Adrenal gland (tissue), 12 donors: ENCODE results near the gene OR6C1. TPM values are rescaled to one million over a fixed set of nuclear protein-coding genes. Genes with fewer than 3 reads are reported as not detected.
"Not testable (repeated sequence)": the region's sequence is repeated elsewhere in the genome, so short reads cannot be mapped to it uniquely, and the experiment has no call there.

ENCODE experiments used
- DNase-seq, 7 donors: peaks; one replicate each; pipeline ENCODE4 v3.0.0-alpha.2; 2019 to 2020
- H3K27ac ChIP-seq, 5 donors: fragments of 200-600 bp; sonication (generic) in 4 of 5; 1 replicate in 3 of 5; 2 replicates in 2 of 5; pipeline versions ENCODE4 v1.5.1 to v1.8.0; 2016 to 2020; ENCODE audit warnings: mild to moderate bottlenecking in 1 of 5
- H3K27me3 ChIP-seq: fragments of 200-600 bp; 2 replicates; pipeline ENCODE4 v1.8.0; 2021
- H3K36me3 ChIP-seq, 2 donors: fragments of 200-600 bp; replicated peaks in 1 of 2; 1 replicate in 1 of 2; 2 replicates in 1 of 2; pipeline versions ENCODE4 v1.5.1 to v1.8.0; 2018 to 2022
- H3K4me1 ChIP-seq, 2 donors: fragments of 200-600 bp; replicated peaks in 1 of 2; 1 replicate in 1 of 2; 2 replicates in 1 of 2; pipeline versions ENCODE4 v1.5.1 to v1.8.0; 2018 to 2021
- H3K4me3 ChIP-seq, 4 donors: fragments of 200-600 bp; sonication (generic) in 3 of 4; one replicate each; pipeline ENCODE4 v1.5.1; 2016 to 2018
- H3K9me3 ChIP-seq, 3 donors: fragments of 200-600 bp; sonication (generic) in 1 of 3; replicated peaks in 1 of 3; 1 replicate in 2 of 3; 2 replicates in 1 of 3; pipeline versions ENCODE4 v1.5.1 to v1.8.0; 2016 to 2021
- POLR2A ChIP-seq, 2 donors: fragments of 450-650 bp; IDR thresholded peaks; one replicate each; pipeline ENCODE4 v1.6.1; 2017; ENCODE audit warnings: antibody characterized with exemption in 2 of 2, mild to moderate bottlenecking in 2 of 2, moderate library complexity in 1 of 2
- WGBS, 4 donors: extraction: QIAGEN DNeasy Blood & Tissue Kit in 2 of 4; methylation state at CpG; one replicate each; pipeline versions ENCODE4 v1.1.5 to v1.1.7; 2013 to 2017; 5-methylcytosine and 5-hydroxymethylcytosine counted together
- intact Hi-C, 2 donors: fragments of 100-400 bp; cut with DNase I; formaldehyde crosslinking; loops; one replicate each; pipeline versions ENCODE4 v1.14.1 to v1.15.0; 2022 to 2023
- polyA plus RNA-seq, 3 donors: library from polyadenylated mRNA; stranded (reverse); fragments of 200-250 nt in 2 of 3; fragments of 350-450 nt in 1 of 3; fragmentation: Illumina TruSeq in 1 of 3; extraction: RNeasy Lipid Tissue Mini Kit (QIAGEN cat#74804) in 1 of 3; gene quantifications; one replicate each; pipeline ENCODE4 v1.2.3, GENCODE V29; 2013 to 2014
- total RNA-seq, 9 donors: library from RNA; depleted of rRNA in 4 of 9; stranded (reverse); fragments of >200 nt in 4 of 9; fragments of 120-200 nt in 1 of 9; fragmentation: NEBNext Ultra II Directional in 1 of 9; extraction: Animal tissue kit (Norgen Biotek cat#: 25700) in 1 of 9; gene quantifications; one replicate each; pipeline versions ENCODE4 v1.1.0 to v1.2.4, GENCODE V29; 2013 to 2023
- TF ChIP-seq, protein P1 (sequence below), 6 experiments: fragments of 450-650 bp in 4 of 6; fragments of 200-600 bp in 2 of 6; sonication (generic) in 1 of 6; IDR thresholded peaks; 1 replicate in 5 of 6; 2 replicates in 1 of 6; pipeline versions ENCODE4 v1.5.1 to v1.8.0; 2016 to 2021; ENCODE audit warnings: antibody characterized with exemption in 6 of 6, mild to moderate bottlenecking in 2 of 6, moderate library complexity in 1 of 6
- donor health status: healthy with polysubstance abuse.
- donor health status: Bipolar disorder and iron deficiency.
- donor health status: DM: yes; HTN: yes; CAD: no.
- donor health status: DM: no; HTN: no; CAD: no.
- donor health status: DM: no; HTN: no; CAD: no.
- donor health status: DM: yes; HTN: yes; CAD: no.

The OR6C1 gene
- total and polyA plus RNA-seq, 12 donors: 0.11 TPM; not detected in 11

DNA sequence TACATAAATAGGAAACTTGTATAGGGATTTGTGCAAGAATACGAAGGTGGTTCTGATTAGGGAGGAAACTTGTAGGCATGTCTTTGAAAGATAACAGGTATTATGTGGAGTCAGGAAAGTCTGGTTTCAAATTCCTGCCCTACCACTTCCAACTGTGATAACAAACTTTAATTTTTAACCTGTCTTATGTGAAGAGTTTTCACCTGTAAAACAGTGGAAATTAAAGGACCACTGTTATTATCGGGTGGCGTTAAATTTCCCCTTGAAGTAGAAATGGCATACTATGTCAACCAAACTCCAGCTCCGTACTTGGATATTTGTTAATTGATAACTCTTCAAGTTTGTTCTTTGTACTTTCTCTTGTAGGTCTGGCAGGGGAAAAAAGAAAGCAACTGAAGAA lies 6.1 kb downstream of the OR6C1 start:
- H3K9me3 ChIP-seq: no peaks in the 10 kb centered on the region
- intact Hi-C loops: no loop called here
- H3K27me3 ChIP-seq: no peaks in the 10 kb centered on the region
- 67 to 83% (median 75%) methylated on average over 4 of the region's 4 CpGs for WGBS, 4 donors
- TF ChIP-seq, protein P1, sequence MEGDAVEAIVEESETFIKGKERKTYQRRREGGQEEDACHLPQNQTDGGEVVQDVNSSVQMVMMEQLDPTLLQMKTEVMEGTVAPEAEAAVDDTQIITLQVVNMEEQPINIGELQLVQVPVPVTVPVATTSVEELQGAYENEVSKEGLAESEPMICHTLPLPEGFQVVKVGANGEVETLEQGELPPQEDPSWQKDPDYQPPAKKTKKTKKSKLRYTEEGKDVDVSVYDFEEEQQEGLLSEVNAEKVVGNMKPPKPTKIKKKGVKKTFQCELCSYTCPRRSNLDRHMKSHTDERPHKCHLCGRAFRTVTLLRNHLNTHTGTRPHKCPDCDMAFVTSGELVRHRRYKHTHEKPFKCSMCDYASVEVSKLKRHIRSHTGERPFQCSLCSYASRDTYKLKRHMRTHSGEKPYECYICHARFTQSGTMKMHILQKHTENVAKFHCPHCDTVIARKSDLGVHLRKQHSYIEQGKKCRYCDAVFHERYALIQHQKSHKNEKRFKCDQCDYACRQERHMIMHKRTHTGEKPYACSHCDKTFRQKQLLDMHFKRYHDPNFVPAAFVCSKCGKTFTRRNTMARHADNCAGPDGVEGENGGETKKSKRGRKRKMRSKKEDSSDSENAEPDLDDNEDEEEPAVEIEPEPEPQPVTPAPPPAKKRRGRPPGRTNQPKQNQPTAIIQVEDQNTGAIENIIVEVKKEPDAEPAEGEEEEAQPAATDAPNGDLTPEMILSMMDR (IDR thresholded peaks at IDR 0.05): no peak
- TF ChIP-seq POLR2A (IDR thresholded peaks at IDR 0.05): no peak
- H3K27ac ChIP-seq: no peak overlapping the region
- DNase-seq: no peak
- no peaks in the 10 kb centered on the region for H3K36me3 ChIP-seq
- no peaks in the 10 kb centered on the region for H3K4me1 ChIP-seq
- no peak overlapping the region for H3K4me3 ChIP-seq

DNA sequence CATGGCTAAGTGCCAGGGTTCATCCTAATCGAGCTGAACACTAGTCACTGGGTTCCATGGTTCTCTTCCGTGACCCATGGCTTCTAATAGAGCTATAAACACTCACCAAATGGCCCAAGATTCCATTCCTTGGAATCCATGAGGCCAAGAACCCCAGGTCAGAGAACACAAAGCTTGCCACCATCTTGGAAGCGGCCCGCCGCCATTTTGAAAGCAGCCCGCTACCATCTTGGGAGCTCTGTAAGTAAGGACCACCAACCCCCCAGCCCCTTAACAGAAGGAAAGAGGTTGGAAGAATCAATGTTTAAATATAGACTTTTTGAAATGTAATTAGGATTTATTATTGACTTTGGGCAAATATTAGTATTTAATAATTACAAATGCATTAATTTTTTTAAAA lies 11.7 kb downstream of the OR6C1 start:
- H3K9me3 ChIP-seq, H3K27ac ChIP-seq, H3K36me3 ChIP-seq, H3K27me3 ChIP-seq, H3K4me3 ChIP-seq, H3K4me1 ChIP-seq, intact Hi-C loops, DNase-seq: not testable (repeated sequence)
- 88 to 93% (median 91%) methylated on average over 6 of the region's 6 CpGs for WGBS, 4 donors

DNA sequence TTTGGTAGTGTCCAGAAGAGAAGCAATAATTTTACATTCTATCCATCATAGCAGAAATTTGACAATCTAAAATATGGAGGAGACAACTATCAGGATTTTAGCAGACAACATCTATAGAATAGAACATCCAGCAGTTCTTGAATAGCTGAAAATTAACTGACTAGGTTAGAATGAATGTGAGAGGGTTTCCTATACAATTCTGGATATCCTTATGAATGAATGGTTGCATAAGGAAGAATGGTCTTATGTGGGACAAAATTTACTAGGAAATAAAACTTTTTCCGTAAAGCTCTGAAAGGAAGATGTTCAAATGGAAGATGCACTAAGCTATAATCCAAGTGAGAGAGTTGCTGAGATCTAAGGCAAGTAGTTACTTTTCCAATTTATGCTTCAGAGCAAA lies 16.3 kb downstream of the OR6C1 start, which contains the start of gene OR6C3:
OR6C3 (plus strand) TSS at position 301 of the 400 bp plus-strand sequence. CDS start 955 bp downstream, outside the sequence.
- H3K4me3 ChIP-seq: no peak within 1 kb of the TSS
- H3K36me3 ChIP-seq: no peaks in the 10 kb centered on the region
- H3K27ac ChIP-seq: no peak within 1 kb of the TSS
- TF ChIP-seq POLR2A (IDR thresholded peaks at IDR 0.05): no peak
- TF ChIP-seq, protein P1 (IDR thresholded peaks at IDR 0.05): no peak
- no peaks in the 10 kb centered on the region for H3K27me3 ChIP-seq
- WGBS, 4 donors: 87 to 98% (median 91%) methylated on average over 1 of the region's 1 CpG
- H3K4me1 ChIP-seq: no peaks in the 10 kb centered on the region
- no peaks in the 10 kb centered on the region for H3K9me3 ChIP-seq
- DNase-seq: no peak
- intact Hi-C loops: no loop called here

DNA sequence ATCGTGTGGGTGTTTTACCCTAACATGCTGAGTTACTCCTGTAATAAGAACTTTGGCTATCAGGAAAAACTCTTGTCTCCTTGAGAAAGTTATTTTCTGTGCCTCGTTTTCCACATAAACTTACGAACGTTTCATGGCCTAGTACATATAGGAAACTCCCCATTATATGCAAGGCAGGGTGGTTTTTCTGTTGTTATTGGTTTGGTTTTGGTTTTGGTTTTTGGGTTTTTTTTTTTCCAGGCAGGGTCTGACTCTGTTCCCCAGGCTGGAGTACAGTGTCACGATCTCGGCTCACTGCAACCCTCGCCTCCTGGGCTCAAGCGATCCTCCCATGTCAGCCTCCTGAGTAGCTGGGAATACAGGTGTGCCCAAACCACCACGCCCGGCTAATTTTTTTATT lies 21.9 kb downstream of the OR6C1 start:
- Histone ChIP-seq H3K27me3 (no peaks in the 10 kb centered on the region), H3K36me3 (no peaks in the 10 kb centered on the region), H3K27ac (no peak overlapping the region), H3K9me3 (no peaks in the 10 kb centered on the region), H3K4me1 (no peaks in the 10 kb centered on the region), H3K4me3 (no peak overlapping the region)
- WGBS, 4 donors: 79 to 88% (median 83%) methylated on average over 10 of the region's 10 CpGs
- no peak for DNase-seq
- intact Hi-C loops: no loop called here
- TF ChIP-seq, protein P1 (IDR thresholded peaks at IDR 0.05): no peak
- no peak for TF ChIP-seq POLR2A (IDR thresholded peaks at IDR 0.05)

DNA sequence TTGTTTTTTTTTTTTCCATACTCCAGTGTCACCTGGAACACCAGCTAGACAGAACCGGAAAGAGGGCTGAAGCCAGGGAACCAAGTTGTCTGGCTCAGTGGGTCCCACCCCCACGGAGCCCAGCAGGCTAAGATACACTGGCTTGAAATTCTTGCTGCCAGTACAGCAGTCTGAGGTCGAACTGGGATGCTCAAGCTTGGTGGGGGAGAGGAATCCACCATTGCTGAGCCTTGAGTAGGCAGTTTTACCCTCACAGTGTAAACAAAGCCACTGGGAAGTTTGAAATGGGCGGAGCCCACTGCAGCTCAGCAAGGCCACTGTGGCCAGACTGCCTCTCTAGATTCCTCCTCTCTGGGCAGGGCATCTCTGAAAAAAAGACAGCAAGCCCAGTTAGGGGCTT lies 41.2 kb downstream of the OR6C1 start:
- H3K36me3 ChIP-seq, H3K27me3 ChIP-seq, H3K4me1 ChIP-seq, DNase-seq, H3K9me3 ChIP-seq, intact Hi-C loops, H3K27ac ChIP-seq, H3K4me3 ChIP-seq: not testable (repeated sequence)
- 56 to 87% (median 73%) methylated on average over 4 of the region's 4 CpGs for WGBS, 4 donors
